GM19099 (cell line): ENCODE measurements around the gene MAB21L4.

Experiments used
- POLR2A ChIP-seq: IDR thresholded peaks from 3 replicates; pipeline ENCODE4 v1.6.1; 2011; ENCODE audit warnings: low read depth; ENCODE audit not compliant: insufficient read length; ENCODE audit errors: extremely low read depth

The MAB21L4 gene

GRCh38 chr2:240918258-240919091, 22.5 kb upstream of the MAB21L4 start:
- TF ChIP-seq POLR2A, result no peak

GRCh38 chr2:240917684-240918257, 21.8 kb upstream of the MAB21L4 start:
- TF ChIP-seq POLR2A, result no peak

GRCh38 chr2:240917009-240917683, 21.2 kb upstream of the MAB21L4 start:
- no peak for TF ChIP-seq POLR2A

- no peak for TF ChIP-seq POLR2A
These were observed 20.6 kb upstream of the MAB21L4 start for GRCh38 chr2:240916571-240917008.

- no peak for TF ChIP-seq POLR2A
These were observed 19.8 kb upstream of the MAB21L4 start for GRCh38 chr2:240915526-240916341.

GRCh38 chr2:240914645-240915525, 18.9 kb upstream of the MAB21L4 start:
- TF ChIP-seq POLR2A, result no peak

GRCh38 chr2:240913810-240914644, 18.1 kb upstream of the MAB21L4 start:
- no peak for TF ChIP-seq POLR2A

GRCh38 chr2:240912878-240913809, 17.2 kb upstream of the MAB21L4 start:
- no peak for TF ChIP-seq POLR2A

GRCh38 chr2:240911641-240912265, 15.8 kb upstream of the MAB21L4 start:
- TF ChIP-seq POLR2A, result no peak

GRCh38 chr2:240909216-240909974, 13.4 kb upstream of the MAB21L4 start:
- TF ChIP-seq POLR2A, result no peak

- no peak for TF ChIP-seq POLR2A
These were observed 11.1 kb upstream of the MAB21L4 start for GRCh38 chr2:240906911-240907590.
